Fibroblast of lung (primary cell): ENCODE results near the gene GON4L.
"Not testable (repeated sequence)": the region's sequence is repeated elsewhere in the genome, so short reads cannot be mapped to it uniquely, and the experiment has no call there.

Experiments
- CTCF ChIP-seq, 2 donors: IDR thresholded peaks in 1 of 2; conservative IDR thresholded peaks in 1 of 2; 1 replicate in 1 of 2; 2 replicates in 1 of 2; pipeline ENCODE4 v1.5.1; 2011 to 2012; ENCODE audit warnings: low read length in 2 of 2, control low read depth in 1 of 2, inconsistent platforms in 1 of 2, low read depth in 1 of 2, mild to moderate bottlenecking in 1 of 2
- EZH2 ChIP-seq: IDR thresholded peaks from 2 replicates; pipeline ENCODE4 v1.5.1; 2012; ENCODE audit warnings: low read length, control low read depth, mild to moderate bottlenecking; ENCODE audit errors: missing control alignments

- TF ChIP-seq CTCF (conservative IDR thresholded peaks at IDR 0.05 in 1 of 2, IDR thresholded peaks at IDR 0.05 in 1 of 2; ENCODE audit: low read depth in 1 of 2, low read length in 2 of 2); EZH2: not testable (repeated sequence)
Measured at GRCh38 chr1:155795618-155796017, 61.4 kb downstream of the GON4L start.
